Activated T-cell treated with anti-CD3 and anti-CD28 coated beads, Interleukin-2, amount 50 U/mL, for 72 hours (primary cell): ENCODE data around the gene CRYL1. TPM values are rescaled to one million over a fixed set of nuclear protein-coding genes. Genes with fewer than 3 reads are reported as not detected.

Experiments used
- ATAC-seq, 2 donors: fragments of 150-1000 bp; cut with Tn5 transposase; replicated peaks in 1 of 2; 2 replicates each; pipeline ENCODE4 v1.10.0; 2021; ENCODE audit warnings: moderate library complexity in 2 of 2, mild to moderate bottlenecking in 1 of 2
- DNase-seq, 2 donors: peaks; one replicate each; pipeline ENCODE4 v3.0.0; 2021 to 2022; ENCODE audit warnings: mixed read lengths in 1 of 2
- H3K27ac Mint-ChIP-seq: one replicate; pipeline ENCODE4 v1.8.0; 2022; ENCODE audit warnings: mild to moderate bottlenecking, moderate library complexity, mixed read lengths
- H3K27me3 Mint-ChIP-seq: one replicate; pipeline ENCODE4 v1.8.0; 2022; ENCODE audit warnings: low read depth, mixed read lengths
- H3K36me3 Mint-ChIP-seq, 2 donors: one replicate each; pipeline ENCODE4 v1.8.0; 2022; ENCODE audit warnings: mixed read lengths in 2 of 2, mild to moderate bottlenecking in 1 of 2; ENCODE audit not compliant: insufficient read depth in 2 of 2
- H3K4me1 Mint-ChIP-seq: one replicate; pipeline ENCODE4 v1.8.0; 2022; ENCODE audit warnings: low read depth, mixed read lengths
- H3K4me3 Mint-ChIP-seq, 2 donors: one replicate each; pipeline ENCODE4 v1.8.0; 2022; ENCODE audit warnings: mild to moderate bottlenecking in 2 of 2, mixed read lengths in 2 of 2, moderate library complexity in 2 of 2
- H3K9me3 Mint-ChIP-seq, 2 donors: one replicate each; pipeline ENCODE4 v1.8.0; 2022; ENCODE audit warnings: mixed read lengths in 2 of 2
- total RNA-seq, 2 donors: library from RNA; stranded (reverse); gene quantifications; one replicate each; pipeline ENCODE4 v1.2.3, GENCODE V29; 2022

CRYL1 gene
- total RNA-seq, 2 donors from 2014 or later, result 15.7 to 16.7 TPM

DNA sequence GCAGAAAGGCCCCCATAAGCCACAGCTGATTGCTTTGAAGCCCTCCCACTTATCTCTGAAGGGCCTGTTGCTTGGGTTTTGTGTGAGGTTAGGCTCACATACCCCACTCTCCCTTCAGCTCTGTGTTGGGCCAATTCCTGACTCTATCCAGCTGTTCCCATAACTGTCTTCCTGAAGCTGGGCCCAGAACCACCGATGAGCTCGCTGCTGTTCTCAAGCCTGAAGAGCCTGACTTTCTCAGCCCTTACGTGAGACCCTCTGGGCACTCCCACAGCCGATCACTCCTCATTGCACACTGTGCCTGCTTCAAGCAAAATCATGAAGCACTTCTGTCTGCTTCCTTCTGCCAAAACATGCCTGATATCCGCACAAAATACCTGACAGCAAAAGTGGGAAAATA, 124.1 kb downstream of the CRYL1 start:
- H3K9me3 Mint-ChIP-seq, result peaks cover 2 to 4% of the 10 kb centered on the region in 2 donors
- H3K36me3 Mint-ChIP-seq, result peaks cover 0 to 2% of the 10 kb centered on the region in 2 donors
- no peak overlapping the region for H3K4me3 Mint-ChIP-seq
- H3K4me1 Mint-ChIP-seq, result peaks cover 22% of the 10 kb centered on the region
- H3K27me3 Mint-ChIP-seq, result no peaks in the 10 kb centered on the region
- no peak overlapping the region for H3K27ac Mint-ChIP-seq
- ATAC-seq (no peak), DNase-seq (no peak)

GRCh38 chr13:20400774-20401173, 124.9 kb downstream of the CRYL1 start:
- H3K36me3 Mint-ChIP-seq, result peaks cover 0 to 3% of the 10 kb centered on the region in 2 donors
- H3K27ac Mint-ChIP-seq, result no peak overlapping the region
- H3K27me3 Mint-ChIP-seq, result no peaks in the 10 kb centered on the region
- H3K4me1 Mint-ChIP-seq, result peaks cover 22% of the 10 kb centered on the region
- no peak overlapping the region for H3K4me3 Mint-ChIP-seq
- DNase-seq, result no peak
- peak in 1 of 2 donors; percentile 50 for ATAC-seq
- peaks cover 3 to 5% of the 10 kb centered on the region in 2 donors for H3K9me3 Mint-ChIP-seq

DNA sequence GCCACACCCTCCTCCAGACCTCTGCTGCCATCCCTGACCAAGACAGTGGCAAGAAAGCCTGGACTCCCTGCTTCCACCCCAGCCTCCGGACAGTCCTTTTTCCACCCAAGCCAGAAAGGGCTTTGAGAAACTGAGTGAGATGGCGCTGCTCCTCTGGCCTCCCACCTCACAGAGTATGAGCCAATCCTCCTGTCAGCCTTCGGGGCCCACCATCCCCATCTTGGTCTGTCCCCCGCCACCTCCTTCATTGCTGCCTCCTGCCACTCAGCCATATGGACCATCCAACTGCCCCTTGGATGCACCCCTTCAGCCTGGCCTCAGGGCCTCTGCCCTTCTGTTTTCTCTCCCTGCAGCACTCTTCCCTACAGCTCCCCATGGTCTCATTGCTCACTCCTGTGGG, 125.7 kb downstream of the CRYL1 start:
- H3K4me3 Mint-ChIP-seq, result no peak overlapping the region
- H3K9me3 Mint-ChIP-seq, result peaks cover 3 to 5% of the 10 kb centered on the region in 2 donors
- ATAC-seq, result no peak
- no peak for DNase-seq
- H3K36me3 Mint-ChIP-seq, result peaks cover 0 to 3% of the 10 kb centered on the region in 2 donors
- H3K4me1 Mint-ChIP-seq, result peaks cover 22% of the 10 kb centered on the region
- H3K27ac Mint-ChIP-seq, result no peak overlapping the region
- H3K27me3 Mint-ChIP-seq, result no peaks in the 10 kb centered on the region

- DNase-seq (no peak), ATAC-seq (no peak)
- Mint-ChIP-seq H3K27me3 (no peaks in the 10 kb centered on the region), H3K9me3 (peaks cover 3 to 5% of the 10 kb centered on the region in 2 donors), H3K36me3 (peaks cover 0 to 3% of the 10 kb centered on the region in 2 donors), H3K4me3 (no peak overlapping the region), H3K4me1 (peaks cover 22% of the 10 kb centered on the region), H3K27ac (no peak overlapping the region)
Measured at GRCh38 chr13:20399515-20399914, 126.1 kb downstream of the CRYL1 start.

- Mint-ChIP-seq H3K4me3 (no peak overlapping the region), H3K27me3 (no peaks in the 10 kb centered on the region), H3K36me3 (peaks cover 0 to 3% of the 10 kb centered on the region in 2 donors), H3K4me1 (peaks cover 22% of the 10 kb centered on the region), H3K9me3 (peaks cover 3 to 5% of the 10 kb centered on the region in 2 donors), H3K27ac (no peak overlapping the region)
- DNase-seq (no peak), ATAC-seq (no peak)
Measured at GRCh38 chr13:20398459-20398858, 127.2 kb downstream of the CRYL1 start.

- H3K4me3 Mint-ChIP-seq, result no peak overlapping the region
- DNase-seq, result no peak
- H3K27me3 Mint-ChIP-seq, result no peaks in the 10 kb centered on the region
- ATAC-seq, result no peak
- H3K36me3 Mint-ChIP-seq, result peaks cover 0 to 3% of the 10 kb centered on the region in 2 donors
- H3K27ac Mint-ChIP-seq, result no peak overlapping the region
- H3K4me1 Mint-ChIP-seq, result peaks cover 22% of the 10 kb centered on the region
- peaks cover 3 to 5% of the 10 kb centered on the region in 2 donors for H3K9me3 Mint-ChIP-seq
Measured at GRCh38 chr13:20397896-20398295, 127.8 kb downstream of the CRYL1 start.

- ATAC-seq, result no peak
- Mint-ChIP-seq H3K9me3 (peaks cover 3 to 5% of the 10 kb centered on the region in 2 donors), H3K4me3 (no peak overlapping the region), H3K27me3 (no peaks in the 10 kb centered on the region), H3K36me3 (peaks cover 0 to 3% of the 10 kb centered on the region in 2 donors), H3K27ac (no peak overlapping the region), H3K4me1 (peaks cover under 1% of the 10 kb centered on the region)
- DNase-seq, result no peak
Measured at GRCh38 chr13:20395061-20395916, 130.4 kb downstream of the CRYL1 start.

GRCh38 chr13:20394506-20394905, 131.2 kb downstream of the CRYL1 start:
- no peak for ATAC-seq
- H3K27ac Mint-ChIP-seq, result no peak overlapping the region

DNA sequence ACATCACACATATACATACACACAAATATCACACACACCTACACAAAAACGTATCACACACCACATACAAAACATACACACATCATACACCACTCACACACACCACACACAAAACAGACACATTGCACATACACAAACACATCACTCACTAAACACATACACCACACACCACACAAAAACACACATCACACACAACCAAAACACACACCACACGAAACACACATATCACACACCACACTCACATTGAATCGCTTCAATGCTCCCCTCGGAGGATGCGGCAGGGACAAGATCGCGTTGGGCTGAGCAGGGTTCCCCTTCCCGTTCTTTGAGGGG, 131.5 kb downstream of the CRYL1 start:
- DNase-seq (no peak), ATAC-seq (no peak)
- no peaks in the 10 kb centered on the region for H3K27me3 Mint-ChIP-seq
- peaks cover 0 to 3% of the 10 kb centered on the region in 2 donors for H3K36me3 Mint-ChIP-seq
- no peaks in the 10 kb centered on the region for H3K4me1 Mint-ChIP-seq
- no peak overlapping the region for H3K4me3 Mint-ChIP-seq
- peaks cover 3 to 5% of the 10 kb centered on the region in 2 donors for H3K9me3 Mint-ChIP-seq
- no peak overlapping the region for H3K27ac Mint-ChIP-seq

More at GRCh38 chr13:20394506-20394905, 131.2 kb downstream of the CRYL1 start:
- Mint-ChIP-seq H3K9me3 (peaks cover 3 to 5% of the 10 kb centered on the region in 2 donors), H3K36me3 (peaks cover 0 to 3% of the 10 kb centered on the region in 2 donors), H3K4me3 (no peak overlapping the region), H3K4me1 (no peaks in the 10 kb centered on the region), H3K27me3 (no peaks in the 10 kb centered on the region)
- no peak for DNase-seq

DNA sequence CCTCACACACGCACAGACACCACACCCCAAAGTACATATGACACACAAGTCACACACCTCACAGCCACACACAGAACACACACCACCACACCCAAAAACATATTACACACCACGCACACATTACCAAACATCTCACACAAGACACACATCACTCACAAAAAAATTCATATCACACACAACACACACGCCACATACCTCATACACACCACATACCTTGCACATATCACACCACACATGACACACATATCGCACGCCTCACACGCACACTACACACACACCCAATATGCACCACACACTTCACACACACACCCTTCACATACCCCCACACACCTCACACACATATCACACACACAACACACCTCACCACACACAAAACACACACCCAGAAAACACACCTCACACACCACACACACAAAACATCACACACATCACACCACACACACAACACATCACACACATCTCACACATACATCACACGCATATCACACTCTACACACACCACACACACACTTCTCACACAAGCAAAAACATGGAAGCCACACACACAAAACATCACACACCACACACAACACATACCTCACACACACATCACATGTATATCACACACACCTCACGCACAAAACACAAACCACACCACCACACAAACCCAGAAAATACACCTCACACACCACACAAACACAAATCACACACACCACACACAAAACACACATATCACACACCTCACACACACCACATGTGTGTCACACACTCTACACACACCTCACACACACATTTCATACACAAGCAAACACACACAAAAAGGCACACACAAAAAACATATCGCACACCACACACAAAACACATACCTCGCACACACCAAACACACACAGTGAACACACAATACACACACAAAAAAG, 132.1 kb downstream of the CRYL1 start:
- no peak for ATAC-seq
- DNase-seq, result no peak
- Mint-ChIP-seq H3K27me3 (no peaks in the 10 kb centered on the region), H3K4me1 (no peaks in the 10 kb centered on the region), H3K36me3 (peaks cover 0 to 3% of the 10 kb centered on the region in 2 donors), H3K9me3 (peaks cover 3 to 5% of the 10 kb centered on the region in 2 donors), H3K27ac (no peak overlapping the region), H3K4me3 (no peak overlapping the region)

DNA sequence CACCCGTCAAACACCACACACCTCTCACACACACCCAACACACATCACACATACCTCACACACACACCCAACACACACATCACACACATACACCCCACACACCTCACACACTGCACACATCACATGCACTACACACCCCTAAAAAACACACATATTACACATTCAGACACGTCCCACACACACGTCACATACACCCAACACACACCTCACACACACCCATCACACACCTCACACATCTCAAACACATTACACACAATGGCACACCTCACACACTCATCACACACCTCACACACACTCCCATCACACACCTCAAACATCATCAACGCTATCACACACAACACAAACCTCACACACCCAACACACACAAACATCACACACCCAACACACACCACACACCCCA, 133.1 kb downstream of the CRYL1 start:
- Mint-ChIP-seq H3K9me3 (peaks cover 3 to 5% of the 10 kb centered on the region in 2 donors), H3K4me1 (peaks cover 7% of the 10 kb centered on the region), H3K27ac (no peak overlapping the region), H3K27me3 (no peaks in the 10 kb centered on the region), H3K4me3 (no peak overlapping the region), H3K36me3 (peaks cover 0 to 3% of the 10 kb centered on the region in 2 donors)
- ATAC-seq (no peak), DNase-seq (no peak)

DNA sequence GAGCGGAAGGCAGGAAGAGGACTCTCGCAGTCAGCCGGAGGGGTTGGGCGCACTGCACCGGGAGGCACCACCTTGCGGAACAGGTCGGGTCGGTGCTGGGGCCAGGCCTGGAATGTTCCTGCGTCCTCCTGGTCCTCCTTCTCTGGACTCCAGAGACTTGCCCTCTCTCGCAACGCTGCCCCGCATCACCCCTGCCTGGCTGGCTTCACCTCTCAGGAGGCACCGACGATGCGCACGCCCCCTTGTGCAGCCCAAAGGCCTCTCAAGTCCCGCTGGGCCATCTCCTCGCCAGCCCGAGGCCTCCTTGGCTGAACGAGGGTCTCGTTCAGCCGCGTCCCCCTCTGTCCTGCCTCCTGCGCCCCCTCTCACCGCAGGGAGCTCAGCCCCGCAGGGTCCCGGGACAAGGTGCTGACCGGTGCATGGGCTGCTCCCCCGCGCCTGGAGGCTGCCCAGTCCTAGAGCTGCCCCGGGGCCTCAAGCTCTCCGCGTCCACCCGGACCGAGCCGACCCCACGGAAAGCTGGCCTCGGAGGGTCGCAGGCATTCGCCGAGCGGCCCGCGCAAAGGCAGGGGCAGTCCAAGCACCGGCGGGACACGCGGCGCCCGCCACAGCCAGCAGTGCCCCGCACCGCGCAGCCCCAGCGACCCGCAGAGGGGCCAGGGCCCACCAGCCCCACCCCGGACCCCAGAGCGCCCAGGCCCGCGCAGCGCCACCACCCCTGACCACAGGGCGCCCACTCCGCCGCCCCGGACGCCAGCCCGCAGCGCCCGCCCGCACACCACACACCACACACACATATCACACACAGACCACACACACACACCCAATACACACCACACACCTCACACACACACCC, 133.8 kb downstream of the CRYL1 start:
- ATAC-seq (no peak), DNase-seq (no peak)
- H3K27ac Mint-ChIP-seq, result no peak overlapping the region
- no peaks in the 10 kb centered on the region for H3K27me3 Mint-ChIP-seq
- peaks cover 12% of the 10 kb centered on the region for H3K4me1 Mint-ChIP-seq
- peaks cover 0 to 3% of the 10 kb centered on the region in 2 donors for H3K36me3 Mint-ChIP-seq
- peaks cover 3 to 4% of the 10 kb centered on the region in 2 donors for H3K9me3 Mint-ChIP-seq
- no peak overlapping the region for H3K4me3 Mint-ChIP-seq
